Bone marrow (tissue), 2 donors: ENCODE measurements around the gene WNT7A.

Source experiments
- DNase-seq, 2 donors: peaks; one replicate each; lab custom pipeline; 2025; lab: John Stamatoyannopoulos, UW

Gene WNT7A

DNA sequence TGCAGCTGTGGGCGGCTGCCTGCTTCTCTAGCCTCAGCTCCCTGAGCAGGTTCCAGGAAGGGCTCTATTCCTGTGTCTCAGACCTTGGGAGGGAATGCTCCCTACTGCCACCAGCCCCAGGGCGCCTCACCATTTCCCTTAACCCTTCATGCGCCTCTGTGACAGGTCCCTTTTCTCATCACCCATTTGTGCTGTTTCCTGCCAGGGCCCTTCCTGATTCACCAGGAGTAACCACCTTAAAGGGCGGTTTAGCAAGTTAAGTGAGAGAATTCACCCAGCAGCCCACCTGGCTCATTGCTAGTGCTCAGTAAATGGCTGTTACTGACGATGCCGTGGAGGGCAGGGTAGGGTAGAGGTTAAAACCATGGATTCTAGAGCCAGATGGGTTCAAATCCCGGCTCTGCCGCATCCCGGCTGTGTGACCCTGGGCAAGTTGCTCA is 87.8 kb downstream of the WNT7A start:
- no peak for DNase-seq

GRCh38 chr3:13791198-13792050 is 88.4 kb downstream of the WNT7A start:
- no peak for DNase-seq

- DNase-seq = no peak
Observed at GRCh38 chr3:13790376-13791197, 89.3 kb downstream of the WNT7A start.

- no peak for DNase-seq
Observed at GRCh38 chr3:13788522-13789424, 91.1 kb downstream of the WNT7A start.

- DNase-seq = no peak
Observed at GRCh38 chr3:13787533-13788132, 92.2 kb downstream of the WNT7A start.

GRCh38 chr3:13786811-13787210 is 93.1 kb downstream of the WNT7A start:
- no peak for DNase-seq

GRCh38 chr3:13785853-13786436 is 93.9 kb downstream of the WNT7A start:
- DNase-seq = no peak

GRCh38 chr3:13785351-13785750 is 94.5 kb downstream of the WNT7A start:
- no peak for DNase-seq

- no peak for DNase-seq
Observed at GRCh38 chr3:13783476-13783875, 96.4 kb downstream of the WNT7A start.

DNA sequence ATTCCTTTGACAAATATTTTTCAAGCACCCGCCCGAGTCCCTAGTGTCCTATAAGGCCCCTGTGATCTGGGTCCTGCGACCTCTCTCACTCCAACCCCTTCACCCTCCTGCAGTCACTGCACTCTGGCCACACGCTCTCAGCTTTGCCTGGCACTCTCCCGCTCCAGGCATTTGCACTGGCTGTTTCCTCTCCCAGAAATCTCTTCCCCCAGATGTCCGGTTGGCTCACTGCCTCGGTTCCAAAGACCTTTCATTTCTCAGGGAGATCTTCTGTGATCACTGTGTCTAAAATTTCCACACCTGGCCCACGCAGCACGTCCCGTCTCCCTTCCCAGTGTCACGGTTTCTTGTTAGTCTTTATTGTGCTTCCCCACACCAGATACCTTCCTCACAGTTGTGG is 97.4 kb downstream of the WNT7A start:
- DNase-seq = no peak

- no peak for DNase-seq
Observed at GRCh38 chr3:13781417-13781816, 98.5 kb downstream of the WNT7A start.

- DNase-seq = no peak
Observed at GRCh38 chr3:13780432-13781176, 99.3 kb downstream of the WNT7A start.

GRCh38 chr3:13776253-13777050 is 103.4 kb downstream of the WNT7A start:
- DNase-seq = no peak

GRCh38 chr3:13772885-13773745 is 106.8 kb downstream of the WNT7A start:
- DNase-seq = no peak

DNA sequence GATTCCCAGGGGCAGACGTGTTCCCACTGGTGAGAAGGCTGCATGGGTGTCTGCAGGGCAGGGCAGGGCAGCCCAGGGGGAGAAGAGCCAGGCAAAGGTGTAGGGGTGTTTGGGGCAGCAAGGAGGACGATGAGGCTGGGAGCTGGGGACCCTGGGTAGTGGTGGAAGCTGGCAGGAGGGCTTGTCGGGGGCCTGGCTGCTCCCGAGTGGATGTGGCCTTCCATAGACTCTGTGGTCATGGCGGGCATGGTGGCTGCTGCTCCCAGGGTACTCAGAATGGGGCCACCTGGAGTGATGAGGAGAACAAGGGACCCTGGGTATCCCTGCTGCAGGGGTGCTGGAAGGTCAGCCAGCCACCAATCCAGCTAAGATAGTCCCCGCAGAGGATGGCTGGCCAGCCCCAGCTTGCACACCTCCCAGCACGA is 107.5 kb downstream of the WNT7A start:
- no peak for DNase-seq

DNA sequence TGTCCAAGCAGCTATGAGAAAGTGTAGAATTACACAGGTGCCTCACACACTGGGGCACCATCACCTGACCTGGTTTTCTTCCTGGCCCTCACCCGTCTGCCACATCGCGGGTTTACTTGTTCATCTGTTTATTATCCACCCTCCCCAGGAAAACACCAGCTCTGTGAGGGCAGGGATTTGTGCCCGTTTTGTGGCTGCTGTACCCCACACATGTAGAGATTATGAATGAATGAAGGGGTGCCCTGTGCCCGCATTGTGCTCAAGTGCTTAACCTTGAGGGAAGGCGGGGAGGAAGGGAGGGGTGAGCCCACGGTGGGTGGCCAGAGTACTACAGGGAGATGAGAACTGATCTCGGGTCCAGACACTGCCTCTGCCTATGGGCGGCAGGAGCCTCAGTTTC is 108.4 kb downstream of the WNT7A start:
- no peak for DNase-seq

DNA sequence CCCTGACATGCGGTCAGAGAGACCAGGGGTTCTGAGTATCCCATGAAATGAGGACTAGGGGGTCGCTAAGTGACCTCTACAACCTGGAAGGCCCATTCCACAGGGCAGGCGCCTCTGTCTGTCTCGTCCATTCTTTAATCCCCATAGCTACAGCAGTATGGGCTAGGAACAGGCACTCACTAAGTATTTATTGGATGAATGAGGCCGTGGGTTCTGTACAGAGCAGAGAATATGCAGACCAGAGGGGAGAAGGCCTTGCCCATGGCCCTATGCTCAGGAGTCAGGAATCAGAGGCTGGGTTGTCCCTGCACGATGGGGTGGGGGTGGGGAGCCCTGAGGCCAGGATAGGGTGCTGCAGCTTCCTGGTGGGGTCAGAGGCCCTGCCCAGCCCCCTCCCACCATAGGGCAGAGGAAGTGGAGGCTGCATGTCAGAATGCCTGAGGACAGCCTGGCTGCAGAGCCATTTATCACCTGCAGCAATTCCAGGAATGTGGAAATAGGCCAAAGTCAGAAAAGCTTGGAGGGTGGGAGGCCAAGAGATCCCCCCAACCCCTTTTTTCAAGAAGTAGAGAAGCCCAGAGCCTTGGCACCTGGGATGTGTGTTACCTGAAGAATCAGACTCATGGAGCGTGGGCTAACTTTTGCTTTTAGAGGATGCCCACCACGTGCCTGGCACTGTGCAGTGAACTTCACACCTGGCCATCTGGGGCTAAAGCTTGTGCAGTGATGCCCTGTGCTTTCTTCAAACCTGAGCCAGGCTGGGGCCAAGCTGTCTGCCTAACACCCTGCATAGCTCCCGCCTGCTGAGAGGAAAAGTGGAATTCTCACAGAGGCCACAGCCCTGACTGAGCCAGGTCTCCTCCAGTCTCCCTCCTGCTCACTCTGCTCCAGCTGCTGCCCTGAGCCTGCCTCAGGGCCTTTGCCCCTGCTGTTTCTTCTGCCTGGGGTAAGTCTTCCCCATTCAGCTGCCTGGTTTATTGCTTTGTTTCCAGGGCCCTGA is 109.4 kb downstream of the WNT7A start:
- no peak for DNase-seq
